ENCODE measurements around the gene PPFIA2.

The PPFIA2 gene

GRCh38 chr12:81386101-81386500 lies 373.0 kb downstream of the PPFIA2 start:
- no peak for DNase-seq (ENCODE audit: low read depth)
- no peak overlapping the region for H3K4me3 ChIP-seq (ENCODE audit: control insufficient read depth, low read depth, low read length)
- no peak for TF ChIP-seq CTCF (IDR thresholded peaks at IDR 0.05; ENCODE audit: control insufficient read depth, insufficient read depth, low read depth, low read length, missing control alignments)

- no peak for DNase-seq (ENCODE audit: low read depth)
- H3K4me3 ChIP-seq (ENCODE audit: control insufficient read depth, low read depth, low read length) = no peak overlapping the region
- TF ChIP-seq CTCF (IDR thresholded peaks at IDR 0.05; ENCODE audit: control insufficient read depth, insufficient read depth, low read depth, low read length, missing control alignments) = no peak
Measured at GRCh38 chr12:81381951-81382350, 377.2 kb downstream of the PPFIA2 start.

- no peak for DNase-seq (ENCODE audit: low read depth)
- no peak for TF ChIP-seq CTCF (IDR thresholded peaks at IDR 0.05; ENCODE audit: control insufficient read depth, insufficient read depth, low read depth, low read length, missing control alignments)
- no peak overlapping the region for H3K4me3 ChIP-seq (ENCODE audit: control insufficient read depth, low read depth, low read length)
Measured at GRCh38 chr12:81378601-81379285, 380.4 kb downstream of the PPFIA2 start.

- no peak for DNase-seq (ENCODE audit: low read depth)
- no peak for TF ChIP-seq CTCF (IDR thresholded peaks at IDR 0.05; ENCODE audit: control insufficient read depth, insufficient read depth, low read depth, low read length, missing control alignments)
- no peak overlapping the region for H3K4me3 ChIP-seq (ENCODE audit: control insufficient read depth, low read depth, low read length)
Measured at GRCh38 chr12:81377771-81378170, 381.4 kb downstream of the PPFIA2 start.

GRCh38 chr12:81375969-81376368 lies 383.2 kb downstream of the PPFIA2 start:
- TF ChIP-seq CTCF (IDR thresholded peaks at IDR 0.05; ENCODE audit: control insufficient read depth, insufficient read depth, low read depth, low read length, missing control alignments) = no peak
- DNase-seq (ENCODE audit: low read depth) = no peak
- no peak overlapping the region for H3K4me3 ChIP-seq (ENCODE audit: control insufficient read depth, low read depth, low read length)

GRCh38 chr12:81370456-81370855 lies 388.7 kb downstream of the PPFIA2 start:
- TF ChIP-seq CTCF (IDR thresholded peaks at IDR 0.05; ENCODE audit: control insufficient read depth, insufficient read depth, low read depth, low read length, missing control alignments) = no peak
- H3K4me3 ChIP-seq (ENCODE audit: control insufficient read depth, low read depth, low read length) = no peak overlapping the region

More at GRCh38 chr12:81370456-81370855, 388.7 kb downstream of the PPFIA2 start:
- no peak for DNase-seq (ENCODE audit: low read depth)

Measured in AG09309 (cell line).